HepG2 (cell line): Measurements from ENCODE around the gene ZFP36L2. TPM values are rescaled to one million over a fixed set of nuclear protein-coding genes. Genes with fewer than 3 reads are reported as not detected.

Experiments
- CHD4 ChIP-seq: fragments of 200-600 bp; sonication (generic); IDR thresholded peaks from 2 replicates; pipeline ENCODE4 v1.7.0; 2017; ENCODE audit warnings: mild to moderate bottlenecking, low read length, borderline replicate concordance
- HIC2 ChIP-seq: sonication (generic); formaldehyde crosslinking; IDR thresholded peaks from 2 replicates; pipeline ENCODE4 v1.9.0; 2022; ENCODE audit warnings: low read depth, missing genetic modification reagents
- HNRNPLL ChIP-seq: fragments of 200-400 bp; formaldehyde crosslinking; IDR thresholded peaks from 2 replicates; pipeline ENCODE4 v1.6.1; 2017; ENCODE audit warnings: mild to moderate bottlenecking, low read depth, low read length; ENCODE audit not compliant: poor library complexity, severe bottlenecking
- KLF12 ChIP-seq: sonication (generic); formaldehyde crosslinking; IDR thresholded peaks from 2 replicates; pipeline ENCODE4 v1.4.0; 2020; ENCODE audit warnings: missing genetic modification reagents, borderline replicate concordance
- MAFF ChIP-seq: IDR thresholded peaks from 2 replicates; pipeline ENCODE4 v1.6.1; 2011; ENCODE audit warnings: low read depth, low read length, improper control_type of control experiment
- NFYB ChIP-seq: sonication (generic); formaldehyde crosslinking; IDR thresholded peaks from 2 replicates; pipeline ENCODE4 v1.4.0; 2020; ENCODE audit warnings: missing genetic modification reagents
- SALL1 ChIP-seq: sonication (generic); formaldehyde crosslinking; IDR thresholded peaks from 2 replicates; pipeline ENCODE4 v1.8.0; 2022; ENCODE audit warnings: mild to moderate bottlenecking, missing genetic modification reagents
- SMAD9 ChIP-seq: sonication (generic); formaldehyde crosslinking; IDR thresholded peaks from 2 replicates; pipeline ENCODE4 v1.5.1; 2020; ENCODE audit warnings: mild to moderate bottlenecking, missing genetic modification reagents
- SOX6 ChIP-seq, 2 experiments: fragments of 450-650 bp in 1 of 2; sonication (generic) in 1 of 2; formaldehyde crosslinking in 1 of 2; IDR thresholded peaks; 2 replicates each; pipeline versions ENCODE4 v1.4.0 to v1.6.1; 2017 to 2020; ENCODE audit warnings: antibody characterized with exemption in 1 of 2, mild to moderate bottlenecking in 1 of 2, missing genetic modification reagents in 1 of 2
- SYNCRIP ChIP-seq: fragments of 200-400 bp; formaldehyde crosslinking; IDR thresholded peaks from 2 replicates; pipeline ENCODE4 v1.6.1; 2018; ENCODE audit warnings: mild to moderate bottlenecking, low read depth, low read length; ENCODE audit not compliant: insufficient read depth
- TMF1 ChIP-seq: sonication (generic); formaldehyde crosslinking; IDR thresholded peaks from 2 replicates; pipeline ENCODE4 v1.8.1; 2022; ENCODE audit warnings: low read depth, missing genetic modification reagents
- ZMYM2 ChIP-seq: sonication (generic); formaldehyde crosslinking; IDR thresholded peaks from 2 replicates; pipeline ENCODE4 v1.8.0; 2022; ENCODE audit warnings: mild to moderate bottlenecking, missing genetic modification reagents
- ZNF205 ChIP-seq: IDR thresholded peaks from 2 replicates; pipeline ENCODE4 v1.6.1; 2018; ENCODE audit warnings: missing biosample characterization, missing genetic modification reagents
- ZNF234 ChIP-seq: sonication (generic); formaldehyde crosslinking; conservative IDR thresholded peaks from 2 replicates; pipeline ENCODE4 v1.5.1; 2020; ENCODE audit warnings: mild to moderate bottlenecking, missing genetic modification reagents
- ZNF24 ChIP-seq: fragments of 450-650 bp; IDR thresholded peaks from 2 replicates; pipeline ENCODE4 v1.6.1; 2017; ENCODE audit warnings: antibody characterized with exemption, mild to moderate bottlenecking
- ZNF335 ChIP-seq: sonication (generic); formaldehyde crosslinking; IDR thresholded peaks from 2 replicates; pipeline ENCODE4 v1.4.0; 2020; ENCODE audit warnings: missing genetic modification reagents
- ZNF501 ChIP-seq: sonication (generic); formaldehyde crosslinking; IDR thresholded peaks from 2 replicates; pipeline ENCODE4 v1.5.1; 2020; ENCODE audit warnings: mild to moderate bottlenecking, moderate library complexity, missing genetic modification reagents
- ZNF616 ChIP-seq: sonication (generic); formaldehyde crosslinking; IDR thresholded peaks from 2 replicates; pipeline ENCODE4 v1.5.0; 2020; ENCODE audit warnings: low read depth, mild to moderate bottlenecking, missing genetic modification reagents
- polyA plus RNA-seq, 8 experiments: library from polyadenylated mRNA; depleted of rRNA in 3 of 8; stranded (reverse) in 7 of 8; unstranded in 1 of 8; fragments of >200 nt; fragmentation: Illumina TruSeq in 4 of 8; extraction: Trizol in 4 of 8; gene quantifications; 2 replicates each; pipeline versions ENCODE4 v1.2.1 to v1.2.3, GENCODE V29; 2011 to 2016; ENCODE audit warnings: low read depth in 4 of 8, missing spikeins in 1 of 8, mixed read lengths in 1 of 8; ENCODE audit not compliant: insufficient read depth in 1 of 8
- total RNA-seq, 5 experiments: library from RNA; depleted of rRNA; stranded (reverse); fragments of >200 nt; fragmentation: Illumina TruSeq; extraction: Trizol; gene quantifications; 2 replicates each; pipeline ENCODE4 v1.2.3, GENCODE V29; 2016; ENCODE audit warnings: low read depth in 1 of 5
- TF ChIP-seq, protein P1 (sequence below): IDR thresholded peaks from 2 replicates; pipeline ENCODE4 v1.6.1; 2016; ENCODE audit warnings: low read depth, missing genetic modification reagents, missing compliant biosample characterization
- TF ChIP-seq, protein P2 (sequence below): sonication (generic); formaldehyde crosslinking; IDR thresholded peaks from 2 replicates; pipeline ENCODE4 v1.8.0; 2022; ENCODE audit warnings: low read depth, missing genetic modification reagents
- TF ChIP-seq, protein P3 (sequence below): sonication (generic); formaldehyde crosslinking; IDR thresholded peaks from 2 replicates; pipeline ENCODE4 v1.5.1; 2020; ENCODE audit warnings: mild to moderate bottlenecking, missing genetic modification reagents, borderline replicate concordance

ZFP36L2 gene
- total and polyA plus RNA-seq, 2 of the 13 experiments (the other 11 are each of a cell fraction or from before 2014, with no cell fraction given) = 11.2 to 21.8 TPM

- TF ChIP-seq, protein P1, sequence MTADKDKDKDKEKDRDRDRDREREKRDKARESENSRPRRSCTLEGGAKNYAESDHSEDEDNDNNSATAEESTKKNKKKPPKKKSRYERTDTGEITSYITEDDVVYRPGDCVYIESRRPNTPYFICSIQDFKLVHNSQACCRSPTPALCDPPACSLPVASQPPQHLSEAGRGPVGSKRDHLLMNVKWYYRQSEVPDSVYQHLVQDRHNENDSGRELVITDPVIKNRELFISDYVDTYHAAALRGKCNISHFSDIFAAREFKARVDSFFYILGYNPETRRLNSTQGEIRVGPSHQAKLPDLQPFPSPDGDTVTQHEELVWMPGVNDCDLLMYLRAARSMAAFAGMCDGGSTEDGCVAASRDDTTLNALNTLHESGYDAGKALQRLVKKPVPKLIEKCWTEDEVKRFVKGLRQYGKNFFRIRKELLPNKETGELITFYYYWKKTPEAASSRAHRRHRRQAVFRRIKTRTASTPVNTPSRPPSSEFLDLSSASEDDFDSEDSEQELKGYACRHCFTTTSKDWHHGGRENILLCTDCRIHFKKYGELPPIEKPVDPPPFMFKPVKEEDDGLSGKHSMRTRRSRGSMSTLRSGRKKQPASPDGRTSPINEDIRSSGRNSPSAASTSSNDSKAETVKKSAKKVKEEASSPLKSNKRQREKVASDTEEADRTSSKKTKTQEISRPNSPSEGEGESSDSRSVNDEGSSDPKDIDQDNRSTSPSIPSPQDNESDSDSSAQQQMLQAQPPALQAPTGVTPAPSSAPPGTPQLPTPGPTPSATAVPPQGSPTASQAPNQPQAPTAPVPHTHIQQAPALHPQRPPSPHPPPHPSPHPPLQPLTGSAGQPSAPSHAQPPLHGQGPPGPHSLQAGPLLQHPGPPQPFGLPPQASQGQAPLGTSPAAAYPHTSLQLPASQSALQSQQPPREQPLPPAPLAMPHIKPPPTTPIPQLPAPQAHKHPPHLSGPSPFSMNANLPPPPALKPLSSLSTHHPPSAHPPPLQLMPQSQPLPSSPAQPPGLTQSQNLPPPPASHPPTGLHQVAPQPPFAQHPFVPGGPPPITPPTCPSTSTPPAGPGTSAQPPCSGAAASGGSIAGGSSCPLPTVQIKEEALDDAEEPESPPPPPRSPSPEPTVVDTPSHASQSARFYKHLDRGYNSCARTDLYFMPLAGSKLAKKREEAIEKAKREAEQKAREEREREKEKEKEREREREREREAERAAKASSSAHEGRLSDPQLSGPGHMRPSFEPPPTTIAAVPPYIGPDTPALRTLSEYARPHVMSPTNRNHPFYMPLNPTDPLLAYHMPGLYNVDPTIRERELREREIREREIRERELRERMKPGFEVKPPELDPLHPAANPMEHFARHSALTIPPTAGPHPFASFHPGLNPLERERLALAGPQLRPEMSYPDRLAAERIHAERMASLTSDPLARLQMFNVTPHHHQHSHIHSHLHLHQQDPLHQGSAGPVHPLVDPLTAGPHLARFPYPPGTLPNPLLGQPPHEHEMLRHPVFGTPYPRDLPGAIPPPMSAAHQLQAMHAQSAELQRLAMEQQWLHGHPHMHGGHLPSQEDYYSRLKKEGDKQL (CRISPR knock-in tag) = no peak
- peak; percentile 17 for TF ChIP-seq HNRNPLL
- no peak for TF ChIP-seq HIC2 (CRISPR knock-in tag)
- 0 out of 2 replicates have a peak, but pooled peaks have one; percentile 37 for TF ChIP-seq SMAD9
- TF ChIP-seq, protein P2, sequence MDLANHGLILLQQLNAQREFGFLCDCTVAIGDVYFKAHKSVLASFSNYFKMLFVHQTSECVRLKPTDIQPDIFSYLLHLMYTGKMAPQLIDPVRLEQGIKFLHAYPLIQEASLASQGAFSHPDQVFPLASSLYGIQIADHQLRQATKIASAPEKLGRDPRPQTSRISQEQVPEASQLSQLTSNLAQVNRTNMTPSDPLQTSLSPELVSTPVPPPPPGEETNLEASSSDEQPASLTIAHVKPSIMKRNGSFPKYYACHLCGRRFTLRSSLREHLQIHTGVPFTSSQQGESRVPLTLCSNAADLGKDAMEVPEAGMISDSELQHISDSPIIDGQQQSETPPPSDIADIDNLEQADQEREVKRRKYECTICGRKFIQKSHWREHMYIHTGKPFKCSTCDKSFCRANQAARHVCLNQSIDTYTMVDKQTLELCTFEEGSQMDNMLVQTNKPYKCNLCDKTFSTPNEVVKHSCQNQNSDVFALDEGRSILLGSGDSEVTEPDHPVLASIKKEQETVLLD (CRISPR knock-in tag) = no peak
- TF ChIP-seq SYNCRIP = no peak
- no peak for TF ChIP-seq KLF12 (CRISPR knock-in tag)
- TF ChIP-seq SOX6 (IDR thresholded peaks at IDR 0.05) = no peak
- TF ChIP-seq SOX6 (CRISPR knock-in tag; IDR thresholded peaks at IDR 0.05) = no peak
- peak; percentile 85 for TF ChIP-seq ZNF205
- TF ChIP-seq CHD4 = no peak
- peak; percentile 43 for TF ChIP-seq TMF1 (CRISPR knock-in tag)
- TF ChIP-seq ZNF234 (CRISPR knock-in tag) = no peak
- TF ChIP-seq MAFF = no peak
- TF ChIP-seq, protein P3, sequence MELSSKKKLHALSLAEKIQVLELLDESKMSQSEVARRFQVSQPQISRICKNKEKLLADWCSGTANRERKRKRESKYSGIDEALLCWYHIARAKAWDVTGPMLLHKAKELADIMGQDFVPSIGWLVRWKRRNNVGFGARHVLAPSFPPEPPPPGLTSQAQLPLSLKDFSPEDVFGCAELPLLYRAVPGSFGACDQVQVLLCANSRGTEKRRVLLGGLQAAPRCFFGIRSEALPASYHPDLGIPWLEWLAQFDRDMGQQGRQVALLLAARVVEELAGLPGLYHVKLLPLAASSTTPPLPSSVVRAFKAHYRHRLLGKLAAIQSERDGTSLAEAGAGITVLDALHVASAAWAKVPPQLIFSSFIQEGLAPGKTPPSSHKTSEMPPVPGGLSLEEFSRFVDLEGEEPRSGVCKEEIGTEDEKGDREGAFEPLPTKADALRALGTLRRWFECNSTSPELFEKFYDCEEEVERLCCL (CRISPR knock-in tag) = no peak; the same call in 1 of the 2 replicates
- TF ChIP-seq ZNF335 (CRISPR knock-in tag) = no peak
- TF ChIP-seq ZNF501 = no peak
- no peak for TF ChIP-seq NFYB (CRISPR knock-in tag)
- TF ChIP-seq SALL1 (CRISPR knock-in tag) = peak; percentile 67; the same call in 1 of the 2 replicates
- no peak for TF ChIP-seq ZMYM2
- TF ChIP-seq ZNF24 = no peak
- no peak for TF ChIP-seq ZNF616 (CRISPR knock-in tag)
Observed at GRCh38 chr2:43224131-43224570, 2.3 kb downstream of the ZFP36L2 start (continued).
